WTC11 (cell line): ENCODE data around the gene CAPN2.

Experiments
- ATF1 ChIP-seq: sonication (generic); formaldehyde crosslinking; IDR thresholded peaks from 2 replicates; pipeline ENCODE4 v1.8.1; 2023; ENCODE audit warnings: mild to moderate bottlenecking, moderate library complexity, missing genetic modification reagents
- EMX1 ChIP-seq: fragments of 250-450 bp; sonication (Bioruptor Pico); IDR thresholded peaks from 2 replicates; pipeline ENCODE4 v1.8.0; 2021; ENCODE audit warnings: mild to moderate bottlenecking
- ESRRA ChIP-seq: sonication (generic); formaldehyde crosslinking; IDR thresholded peaks from 2 replicates; pipeline ENCODE4 v1.8.1; 2022; ENCODE audit warnings: mild to moderate bottlenecking, missing genetic modification reagents, borderline replicate concordance
- GABPB1 ChIP-seq: sonication (generic); formaldehyde crosslinking; IDR thresholded peaks from 2 replicates; pipeline ENCODE4 v1.8.1; 2023; ENCODE audit warnings: mild to moderate bottlenecking, missing genetic modification reagents
- JUN ChIP-seq: sonication (generic); formaldehyde crosslinking; IDR thresholded peaks from 2 replicates; pipeline ENCODE4 v1.8.0; 2023; ENCODE audit warnings: mild to moderate bottlenecking, missing genetic modification reagents
- NFYB ChIP-seq: sonication (generic); formaldehyde crosslinking; conservative IDR thresholded peaks from 2 replicates; pipeline ENCODE4 v1.8.0; 2022; ENCODE audit warnings: low read depth, missing genetic modification reagents
- NR2C2 ChIP-seq: sonication (generic); formaldehyde crosslinking; IDR thresholded peaks from 2 replicates; pipeline ENCODE4 v1.8.0; 2022; ENCODE audit warnings: mild to moderate bottlenecking, missing genetic modification reagents
- SMAD3 ChIP-seq: sonication (generic); formaldehyde crosslinking; IDR thresholded peaks from 2 replicates; pipeline ENCODE4 v1.8.0; 2022; ENCODE audit warnings: missing genetic modification reagents, mild to moderate bottlenecking, borderline replicate concordance
- ZNF121 ChIP-seq: sonication (generic); formaldehyde crosslinking; IDR thresholded peaks from 2 replicates; pipeline ENCODE4 v1.8.0; 2023; ENCODE audit warnings: missing genetic modification reagents
- TF ChIP-seq, protein P1 (sequence below): fragments of 200-600 bp; IDR thresholded peaks from 2 replicates; pipeline ENCODE4 v1.8.0; 2022; ENCODE audit warnings: antibody characterized with exemption
- TF ChIP-seq, protein P2 (sequence below): sonication (generic); formaldehyde crosslinking; IDR thresholded peaks from 2 replicates; pipeline ENCODE4 v1.8.1; 2022; ENCODE audit warnings: mild to moderate bottlenecking, moderate library complexity, missing genetic modification reagents
- TF ChIP-seq, protein P3 (sequence below): sonication (generic); formaldehyde crosslinking; IDR thresholded peaks from 2 replicates; pipeline ENCODE4 v1.8.1; 2022; ENCODE audit warnings: mild to moderate bottlenecking, missing genetic modification reagents, moderate library complexity, borderline replicate concordance
- TF ChIP-seq, protein P4 (sequence below): sonication (generic); formaldehyde crosslinking; IDR thresholded peaks from 2 replicates; pipeline ENCODE4 v1.8.1; 2023; ENCODE audit warnings: mild to moderate bottlenecking, moderate library complexity, missing genetic modification reagents
- TF ChIP-seq, protein P5 (sequence below): sonication (generic); formaldehyde crosslinking; IDR thresholded peaks from 2 replicates; pipeline ENCODE4 v1.8.0; 2022; ENCODE audit warnings: mild to moderate bottlenecking, missing genetic modification reagents

DNA sequence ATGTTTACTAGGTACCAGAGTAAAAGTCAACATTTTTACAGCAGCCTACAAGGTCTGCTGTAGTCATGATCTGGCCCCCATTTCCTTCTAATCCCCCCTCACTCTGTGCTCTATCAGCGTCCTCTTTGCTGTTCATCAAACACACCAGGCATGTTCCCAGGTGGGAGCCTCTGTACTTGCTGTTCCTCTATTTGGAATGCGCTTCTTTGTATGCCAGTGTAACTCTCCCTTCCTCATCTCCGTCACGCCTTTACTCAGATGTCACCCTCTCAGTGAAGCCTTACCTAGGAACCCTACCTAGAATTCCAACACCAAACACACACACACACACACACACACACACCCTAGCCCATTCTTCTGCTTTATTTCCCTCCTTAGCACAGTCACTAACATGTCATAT, 112.4 kb downstream of the CAPN2 start:
- TF ChIP-seq ATF1 (CRISPR knock-in tag) (no peak), JUN (CRISPR knock-in tag) (no peak), NR2C2 (CRISPR knock-in tag) (no peak), ESRRA (CRISPR knock-in tag) (no peak), SMAD3 (CRISPR knock-in tag) (no peak), EMX1 (CRISPR knock-in tag) (no peak), GABPB1 (CRISPR knock-in tag) (no peak), ZNF121 (CRISPR knock-in tag) (no peak), NFYB (CRISPR knock-in tag) (no peak)
- TF ChIP-seq, protein P1, sequence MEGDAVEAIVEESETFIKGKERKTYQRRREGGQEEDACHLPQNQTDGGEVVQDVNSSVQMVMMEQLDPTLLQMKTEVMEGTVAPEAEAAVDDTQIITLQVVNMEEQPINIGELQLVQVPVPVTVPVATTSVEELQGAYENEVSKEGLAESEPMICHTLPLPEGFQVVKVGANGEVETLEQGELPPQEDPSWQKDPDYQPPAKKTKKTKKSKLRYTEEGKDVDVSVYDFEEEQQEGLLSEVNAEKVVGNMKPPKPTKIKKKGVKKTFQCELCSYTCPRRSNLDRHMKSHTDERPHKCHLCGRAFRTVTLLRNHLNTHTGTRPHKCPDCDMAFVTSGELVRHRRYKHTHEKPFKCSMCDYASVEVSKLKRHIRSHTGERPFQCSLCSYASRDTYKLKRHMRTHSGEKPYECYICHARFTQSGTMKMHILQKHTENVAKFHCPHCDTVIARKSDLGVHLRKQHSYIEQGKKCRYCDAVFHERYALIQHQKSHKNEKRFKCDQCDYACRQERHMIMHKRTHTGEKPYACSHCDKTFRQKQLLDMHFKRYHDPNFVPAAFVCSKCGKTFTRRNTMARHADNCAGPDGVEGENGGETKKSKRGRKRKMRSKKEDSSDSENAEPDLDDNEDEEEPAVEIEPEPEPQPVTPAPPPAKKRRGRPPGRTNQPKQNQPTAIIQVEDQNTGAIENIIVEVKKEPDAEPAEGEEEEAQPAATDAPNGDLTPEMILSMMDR: no peak
- TF ChIP-seq, protein P2, sequence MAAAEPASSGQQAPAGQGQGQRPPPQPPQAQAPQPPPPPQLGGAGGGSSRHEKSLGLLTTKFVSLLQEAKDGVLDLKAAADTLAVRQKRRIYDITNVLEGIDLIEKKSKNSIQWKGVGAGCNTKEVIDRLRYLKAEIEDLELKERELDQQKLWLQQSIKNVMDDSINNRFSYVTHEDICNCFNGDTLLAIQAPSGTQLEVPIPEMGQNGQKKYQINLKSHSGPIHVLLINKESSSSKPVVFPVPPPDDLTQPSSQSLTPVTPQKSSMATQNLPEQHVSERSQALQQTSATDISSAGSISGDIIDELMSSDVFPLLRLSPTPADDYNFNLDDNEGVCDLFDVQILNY (CRISPR knock-in tag): no peak
- TF ChIP-seq, protein P3, sequence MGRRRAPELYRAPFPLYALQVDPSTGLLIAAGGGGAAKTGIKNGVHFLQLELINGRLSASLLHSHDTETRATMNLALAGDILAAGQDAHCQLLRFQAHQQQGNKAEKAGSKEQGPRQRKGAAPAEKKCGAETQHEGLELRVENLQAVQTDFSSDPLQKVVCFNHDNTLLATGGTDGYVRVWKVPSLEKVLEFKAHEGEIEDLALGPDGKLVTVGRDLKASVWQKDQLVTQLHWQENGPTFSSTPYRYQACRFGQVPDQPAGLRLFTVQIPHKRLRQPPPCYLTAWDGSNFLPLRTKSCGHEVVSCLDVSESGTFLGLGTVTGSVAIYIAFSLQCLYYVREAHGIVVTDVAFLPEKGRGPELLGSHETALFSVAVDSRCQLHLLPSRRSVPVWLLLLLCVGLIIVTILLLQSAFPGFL (CRISPR knock-in tag): no peak
- TF ChIP-seq, protein P4, sequence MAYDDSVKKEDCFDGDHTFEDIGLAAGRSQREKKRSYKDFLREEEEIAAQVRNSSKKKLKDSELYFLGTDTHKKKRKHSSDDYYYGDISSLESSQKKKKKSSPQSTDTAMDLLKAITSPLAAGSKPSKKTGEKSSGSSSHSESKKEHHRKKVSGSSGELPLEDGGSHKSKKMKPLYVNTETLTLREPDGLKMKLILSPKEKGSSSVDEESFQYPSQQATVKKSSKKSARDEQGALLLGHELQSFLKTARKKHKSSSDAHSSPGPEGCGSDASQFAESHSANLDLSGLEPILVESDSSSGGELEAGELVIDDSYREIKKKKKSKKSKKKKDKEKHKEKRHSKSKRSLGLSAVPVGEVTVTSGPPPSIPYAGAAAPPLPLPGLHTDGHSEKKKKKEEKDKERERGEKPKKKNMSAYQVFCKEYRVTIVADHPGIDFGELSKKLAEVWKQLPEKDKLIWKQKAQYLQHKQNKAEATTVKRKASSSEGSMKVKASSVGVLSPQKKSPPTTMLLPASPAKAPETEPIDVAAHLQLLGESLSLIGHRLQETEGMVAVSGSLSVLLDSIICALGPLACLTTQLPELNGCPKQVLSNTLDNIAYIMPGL (CRISPR knock-in tag): no peak
- TF ChIP-seq, protein P5, sequence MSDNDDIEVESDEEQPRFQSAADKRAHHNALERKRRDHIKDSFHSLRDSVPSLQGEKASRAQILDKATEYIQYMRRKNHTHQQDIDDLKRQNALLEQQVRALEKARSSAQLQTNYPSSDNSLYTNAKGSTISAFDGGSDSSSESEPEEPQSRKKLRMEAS (CRISPR knock-in tag): no peak
